Upper lobe of left lung (tissue), 4 donors: Measurements from ENCODE around the gene MICAL3.
"Not testable (repeated sequence)": the region's sequence is repeated elsewhere in the genome, so short reads cannot be mapped to it uniquely, and the experiment has no call there.

Source experiments
- CTCF ChIP-seq, 6 experiments: fragments of 450-650 bp in 4 of 6; fragments of 200-600 bp in 2 of 6; sonication (generic) in 2 of 6; IDR thresholded peaks; one replicate each; pipeline ENCODE4 v1.5.1; 2016 to 2019; ENCODE audit warnings: antibody characterized with exemption in 6 of 6
- EP300 ChIP-seq, 4 donors: sonication (generic); formaldehyde crosslinking; IDR thresholded peaks; one replicate each; pipeline ENCODE4 v1.5.1; 2017; ENCODE audit warnings: antibody characterized with exemption in 4 of 4, control low read depth in 2 of 4
- POLR2AphosphoS5 ChIP-seq, 2 donors: sonication (generic); formaldehyde crosslinking; IDR thresholded peaks; one replicate each; pipeline ENCODE4 v1.5.1; 2017; ENCODE audit warnings: antibody characterized with exemption in 2 of 2

GRCh38 chr22:18053216-18053946 lies 29.0 kb upstream of the MICAL3 start:
- TF ChIP-seq CTCF, EP300, POLR2AphosphoS5 (IDR thresholded peaks at IDR 0.05): not testable (repeated sequence)
